Mesenchymal stem cell (in vitro differentiated cells and primary cell): ENCODE measurements around the gene ITGA2.

ENCODE experiments used
- DNase-seq: peaks from one replicate; pipeline ENCODE4 v3.0.0-alpha.2; 2013
- H2AFZ ChIP-seq: one replicate; pipeline ENCODE4 v1.6.1; 2013; ENCODE audit warnings: low read depth, mild to moderate bottlenecking, control low read depth, inconsistent platforms, low read length, moderate library complexity
- H2AK5ac ChIP-seq: 2 replicates; pipeline ENCODE4 v1.6.1; 2013; ENCODE audit warnings: low read length, moderate library complexity, mild to moderate bottlenecking, inconsistent platforms; ENCODE audit not compliant: severe bottlenecking
- H2BK120ac ChIP-seq: one replicate; pipeline ENCODE4 v1.6.1; 2013; ENCODE audit warnings: low read depth, mild to moderate bottlenecking, inconsistent platforms, low read length, moderate library complexity
- H2BK12ac ChIP-seq, 2 experiments: one replicate each; pipeline ENCODE4 v1.6.1; 2013; ENCODE audit warnings: inconsistent platforms in 2 of 2, low read length in 2 of 2, mild to moderate bottlenecking in 2 of 2, moderate library complexity in 2 of 2, control low read depth in 1 of 2
- H2BK15ac ChIP-seq: one replicate; pipeline ENCODE4 v1.6.1; 2013; ENCODE audit warnings: mild to moderate bottlenecking, low read depth, inconsistent platforms; ENCODE audit not compliant: poor library complexity, severe bottlenecking
- H2BK5ac ChIP-seq: 2 replicates; pipeline ENCODE4 v1.6.1; 2013; ENCODE audit warnings: low read depth, mild to moderate bottlenecking, low read length, control low read depth, inconsistent platforms; ENCODE audit not compliant: poor library complexity, severe bottlenecking
- H3K14ac ChIP-seq, 2 experiments: one replicate each; pipeline ENCODE4 v1.6.1; 2013; ENCODE audit warnings: inconsistent platforms in 2 of 2, low read length in 2 of 2, control low read depth in 1 of 2, mild to moderate bottlenecking in 1 of 2, moderate library complexity in 1 of 2
- H3K18ac ChIP-seq, 2 experiments: one replicate each; pipeline ENCODE4 v1.6.1; 2013; ENCODE audit warnings: inconsistent platforms in 2 of 2, low read length in 2 of 2, control low read depth in 1 of 2, low read depth in 1 of 2, mild to moderate bottlenecking in 1 of 2
- H3K23ac ChIP-seq, 2 experiments: one replicate each; pipeline ENCODE4 v1.6.1; 2013; ENCODE audit warnings: inconsistent platforms in 2 of 2, low read length in 2 of 2, mild to moderate bottlenecking in 2 of 2, moderate library complexity in 2 of 2, control low read depth in 1 of 2
- H3K27ac ChIP-seq: 2 replicates; pipeline ENCODE4 v1.5.1; 2013; ENCODE audit warnings: mild to moderate bottlenecking, moderate library complexity, low read length, control low read depth, inconsistent platforms; ENCODE audit not compliant: poor library complexity, severe bottlenecking
- H3K27me3 ChIP-seq, 2 experiments: 2 replicates each; pipeline versions ENCODE4 v1.6.1 to v1.7.0; 2013; ENCODE audit warnings: low read length in 2 of 2, mild to moderate bottlenecking in 2 of 2, moderate library complexity in 2 of 2, control low read depth in 1 of 2, inconsistent platforms in 1 of 2; ENCODE audit not compliant: control insufficient read depth in 1 of 2, insufficient read depth in 1 of 2
- H3K36me3 ChIP-seq, 2 experiments: 2 replicates each; pipeline versions ENCODE4 v1.6.1 to v1.7.0; 2013; ENCODE audit warnings: low read length in 2 of 2, control low read depth in 1 of 2, inconsistent platforms in 1 of 2, low read depth in 1 of 2, mild to moderate bottlenecking in 1 of 2; ENCODE audit not compliant: insufficient read depth in 2 of 2, control insufficient read depth in 1 of 2
- H3K4ac ChIP-seq, 2 experiments: one replicate each; pipeline ENCODE4 v1.6.1; 2013; ENCODE audit warnings: inconsistent platforms in 2 of 2, low read length in 2 of 2, mild to moderate bottlenecking in 2 of 2, moderate library complexity in 2 of 2, control low read depth in 1 of 2, low read depth in 1 of 2
- H3K4me1 ChIP-seq: 2 replicates; pipeline ENCODE4 v1.6.1; 2013; ENCODE audit warnings: low read depth, low read length, control low read depth; ENCODE audit not compliant: control insufficient read depth, insufficient read depth
- H3K4me2 ChIP-seq: 2 replicates; pipeline ENCODE4 v1.6.1; 2013; ENCODE audit warnings: low read length, mild to moderate bottlenecking, inconsistent platforms; ENCODE audit not compliant: poor library complexity, severe bottlenecking
- H3K4me3 ChIP-seq, 2 experiments: 2 replicates each; pipeline versions ENCODE4 v1.5.1 to v1.7.0; 2013; ENCODE audit warnings: low read length in 2 of 2, mild to moderate bottlenecking in 2 of 2, control low read depth in 1 of 2, low read depth in 1 of 2; ENCODE audit not compliant: insufficient read depth in 1 of 2
- H3K79me1 ChIP-seq: replicated peaks from 2 replicates; pipeline ENCODE4 v1.6.1; 2013; ENCODE audit warnings: mild to moderate bottlenecking, control low read depth, low read length, inconsistent platforms; ENCODE audit not compliant: poor library complexity, severe bottlenecking
- H3K9ac ChIP-seq: 2 replicates; pipeline ENCODE4 v1.7.0; 2013; ENCODE audit warnings: mild to moderate bottlenecking, low read length, moderate library complexity
- H3K9me3 ChIP-seq: 2 replicates; pipeline ENCODE4 v1.7.0; 2013; ENCODE audit warnings: mild to moderate bottlenecking, low read length; ENCODE audit not compliant: control insufficient read depth
- H4K8ac ChIP-seq: one replicate; pipeline ENCODE4 v1.6.1; 2013; ENCODE audit warnings: inconsistent platforms, mild to moderate bottlenecking, low read length, moderate library complexity
- H4K91ac ChIP-seq: one replicate; pipeline ENCODE4 v1.6.1; 2013; ENCODE audit warnings: mild to moderate bottlenecking, low read length, inconsistent platforms
- WGBS: methylation state at CpG from one replicate; pipeline ENCODE4 v1.1.7; 2013; ENCODE audit warnings: mixed read lengths; 5-methylcytosine and 5-hydroxymethylcytosine counted together

ITGA2 gene

DNA sequence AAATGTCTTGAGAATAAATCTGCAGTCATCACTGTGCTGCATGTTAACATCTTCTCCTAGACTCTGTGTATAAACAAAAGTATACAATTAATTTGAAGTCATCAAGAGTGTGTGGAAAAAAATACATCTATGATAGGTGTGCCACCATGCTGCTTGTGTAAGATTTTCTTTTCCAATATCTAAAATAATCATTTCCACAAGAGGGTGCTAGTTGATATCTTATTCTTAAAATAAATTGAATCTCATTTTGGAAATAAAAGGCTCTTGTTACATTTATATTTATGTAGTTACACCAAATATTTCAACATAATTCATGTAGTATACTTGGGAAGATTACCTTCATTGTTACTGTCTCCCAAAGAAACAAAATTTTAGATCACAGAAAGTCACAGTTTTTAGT, 134.6 kb downstream of the ITGA2 start:
- H2BK12ac ChIP-seq, result no peak overlapping the region
- no peak overlapping the region for H2AK5ac ChIP-seq
- H3K14ac ChIP-seq, result no peak overlapping the region
- H3K36me3 ChIP-seq, result no peaks in the 10 kb centered on the region
- H3K4me3 ChIP-seq, result no peak overlapping the region
- no peaks in the 10 kb centered on the region for H3K9me3 ChIP-seq
- H3K4me1 ChIP-seq, result peaks cover 2% of the 10 kb centered on the region
- no peak overlapping the region for H3K4ac ChIP-seq
- no peak overlapping the region for H3K18ac ChIP-seq
- H4K91ac ChIP-seq, result no peak overlapping the region
- no peak overlapping the region for H3K23ac ChIP-seq
- no peaks in the 10 kb centered on the region for H3K79me1 ChIP-seq
- DNase-seq, result peak; percentile 13
- H2BK15ac ChIP-seq, result no peak overlapping the region
- H2AFZ ChIP-seq, result no peak overlapping the region
- H3K9ac ChIP-seq, result no peak overlapping the region
- no peak overlapping the region for H2BK120ac ChIP-seq
- no peak overlapping the region for H2BK5ac ChIP-seq
- no peak overlapping the region for H3K27ac ChIP-seq
- H4K8ac ChIP-seq, result no peak overlapping the region
- no peaks in the 10 kb centered on the region for H3K27me3 ChIP-seq
- H3K4me2 ChIP-seq, result no peak overlapping the region

DNA sequence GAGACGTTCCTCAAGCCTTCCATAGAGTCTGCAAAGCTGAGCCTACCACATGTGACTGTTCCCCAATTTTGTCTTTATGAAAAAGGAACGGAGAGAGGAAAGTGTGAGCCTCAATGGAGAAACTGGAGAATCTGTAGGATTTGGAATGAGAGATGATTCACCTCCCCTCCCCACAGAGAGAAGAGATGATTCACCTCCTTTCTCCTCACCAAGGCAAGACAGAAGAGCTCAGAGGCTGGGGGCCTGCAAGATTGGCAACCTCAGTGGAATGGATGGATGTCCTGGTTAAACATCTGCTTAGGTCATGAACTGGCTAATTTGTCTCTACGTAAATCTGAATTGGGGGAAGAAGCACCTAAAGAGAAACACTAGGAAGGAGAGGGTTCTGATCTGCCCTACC, 137.4 kb downstream of the ITGA2 start:
- Histone ChIP-seq H3K4ac (no peak overlapping the region), H4K8ac (no peak overlapping the region), H2BK15ac (no peak overlapping the region), H3K14ac (no peak overlapping the region), H3K4me3 (no peak overlapping the region), H2AFZ (no peak overlapping the region), H3K4me1 (peaks cover 2% of the 10 kb centered on the region), H2AK5ac (no peak overlapping the region), H3K27ac (peak overlapping the region; percentile 43), H3K9me3 (no peaks in the 10 kb centered on the region), H3K36me3 (no peaks in the 10 kb centered on the region), H3K27me3 (no peaks in the 10 kb centered on the region), H3K4me2 (no peak overlapping the region), H3K18ac (no peak overlapping the region), H2BK120ac (no peak overlapping the region), H2BK12ac (no peak overlapping the region), H3K9ac (no peak overlapping the region), H3K23ac (no peak overlapping the region), H3K79me1 (no peaks in the 10 kb centered on the region), H4K91ac (no peak overlapping the region), H2BK5ac (no peak overlapping the region)
- 70% methylated on average over 2 of the region's 3 CpGs for WGBS
- peak; percentile 20 for DNase-seq

DNA sequence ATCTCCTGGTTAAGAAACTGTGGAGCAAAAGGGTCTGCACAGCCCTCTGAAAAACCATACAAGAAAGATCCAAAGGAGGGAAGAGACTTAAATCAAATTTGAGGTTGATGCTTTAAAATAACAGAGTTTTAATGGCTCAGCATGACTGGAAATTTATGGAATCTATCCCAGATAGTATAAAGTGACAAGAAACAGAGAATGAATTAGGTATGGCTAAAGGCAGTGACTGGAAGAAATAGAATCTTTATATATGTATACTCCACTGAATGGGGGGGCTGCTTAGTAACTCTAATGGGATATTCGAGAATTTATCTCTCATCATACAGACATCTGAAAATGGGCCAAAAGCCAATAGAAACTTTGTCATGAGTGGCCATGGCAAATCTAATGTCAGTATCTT, 138.0 kb downstream of the ITGA2 start:
- no peak overlapping the region for H2BK12ac ChIP-seq
- H3K79me1 ChIP-seq, result no peaks in the 10 kb centered on the region
- no peak overlapping the region for H4K8ac ChIP-seq
- H3K9ac ChIP-seq, result no peak overlapping the region
- WGBS, result 80% methylated on average over 1 of the region's 1 CpG
- no peak overlapping the region for H2AK5ac ChIP-seq
- H2BK120ac ChIP-seq, result no peak overlapping the region
- H3K4me2 ChIP-seq, result no peak overlapping the region
- no peak overlapping the region for H2BK5ac ChIP-seq
- peaks cover 2% of the 10 kb centered on the region for H3K4me1 ChIP-seq
- DNase-seq, result no peak
- no peak overlapping the region for H3K18ac ChIP-seq
- no peaks in the 10 kb centered on the region for H3K9me3 ChIP-seq
- H4K91ac ChIP-seq, result no peak overlapping the region
- H3K36me3 ChIP-seq, result no peaks in the 10 kb centered on the region
- no peak overlapping the region for H3K4me3 ChIP-seq
- H3K27me3 ChIP-seq, result no peaks in the 10 kb centered on the region
- H3K4ac ChIP-seq, result no peak overlapping the region
- H3K14ac ChIP-seq, result no peak overlapping the region
- no peak overlapping the region for H2AFZ ChIP-seq
- no peak overlapping the region for H3K23ac ChIP-seq
- H3K27ac ChIP-seq, result no peak overlapping the region
- no peak overlapping the region for H2BK15ac ChIP-seq

DNA sequence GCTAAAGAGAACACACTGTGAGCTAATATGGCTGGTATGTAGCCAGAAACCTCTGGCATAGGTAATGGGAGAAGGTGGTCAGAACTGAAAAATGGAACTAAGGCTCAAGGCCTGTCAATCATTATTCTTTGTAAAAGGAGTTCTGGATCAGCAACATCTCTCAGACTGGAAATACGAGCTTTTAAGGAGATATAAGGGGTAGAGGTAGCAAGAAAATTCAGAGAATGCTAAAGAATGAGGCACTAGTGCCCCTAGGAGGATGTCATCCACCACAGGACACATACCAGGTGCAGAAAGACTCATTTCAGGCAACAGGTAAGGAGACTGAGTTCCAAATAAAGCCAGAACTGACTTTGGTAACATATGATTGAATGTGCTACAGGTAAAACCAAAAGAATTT, 139.3 kb downstream of the ITGA2 start:
- H4K8ac ChIP-seq, result no peak overlapping the region
- H2AK5ac ChIP-seq, result no peak overlapping the region
- no peak overlapping the region for H2BK12ac ChIP-seq
- H3K4me3 ChIP-seq, result no peak overlapping the region
- H3K27me3 ChIP-seq, result no peaks in the 10 kb centered on the region
- no peak for DNase-seq
- H3K27ac ChIP-seq, result no peak overlapping the region
- H3K14ac ChIP-seq, result no peak overlapping the region
- H2BK5ac ChIP-seq, result no peak overlapping the region
- H3K9ac ChIP-seq, result no peak overlapping the region
- no peak overlapping the region for H2BK15ac ChIP-seq
- WGBS, result 76% methylated on average over 1 of the region's 1 CpG
- H3K79me1 ChIP-seq, result no peaks in the 10 kb centered on the region
- no peak overlapping the region for H3K4ac ChIP-seq
- H3K18ac ChIP-seq, result no peak overlapping the region
- no peak overlapping the region for H3K4me2 ChIP-seq
- H4K91ac ChIP-seq, result no peak overlapping the region
- H3K4me1 ChIP-seq, result peaks cover 2% of the 10 kb centered on the region
- H3K23ac ChIP-seq, result no peak overlapping the region
- H3K9me3 ChIP-seq, result no peaks in the 10 kb centered on the region
- H2BK120ac ChIP-seq, result no peak overlapping the region
- H3K36me3 ChIP-seq, result no peaks in the 10 kb centered on the region
- no peak overlapping the region for H2AFZ ChIP-seq
